GM12878 (cell line): ENCODE data around the gene MPDZ.

Source experiments
- MXI1 ChIP-seq: fragments of 150-350 bp; IDR thresholded peaks from 2 replicates; pipeline ENCODE4 v1.6.1; 2011; ENCODE audit warnings: low read depth, mild to moderate bottlenecking, inconsistent platforms, low read length, improper control_type of control experiment
- SP1 ChIP-seq: IDR thresholded peaks from one replicate; pipeline ENCODE4 v1.6.1; 2011; ENCODE audit warnings: low read depth, low read length
- TF ChIP-seq, protein P1 (sequence below): IDR thresholded peaks from 2 replicates; pipeline ENCODE4 v1.6.1; 2011; ENCODE audit warnings: mild to moderate bottlenecking, low read depth, low read length, moderate library complexity; ENCODE audit not compliant: insufficient replicate concordance

DNA sequence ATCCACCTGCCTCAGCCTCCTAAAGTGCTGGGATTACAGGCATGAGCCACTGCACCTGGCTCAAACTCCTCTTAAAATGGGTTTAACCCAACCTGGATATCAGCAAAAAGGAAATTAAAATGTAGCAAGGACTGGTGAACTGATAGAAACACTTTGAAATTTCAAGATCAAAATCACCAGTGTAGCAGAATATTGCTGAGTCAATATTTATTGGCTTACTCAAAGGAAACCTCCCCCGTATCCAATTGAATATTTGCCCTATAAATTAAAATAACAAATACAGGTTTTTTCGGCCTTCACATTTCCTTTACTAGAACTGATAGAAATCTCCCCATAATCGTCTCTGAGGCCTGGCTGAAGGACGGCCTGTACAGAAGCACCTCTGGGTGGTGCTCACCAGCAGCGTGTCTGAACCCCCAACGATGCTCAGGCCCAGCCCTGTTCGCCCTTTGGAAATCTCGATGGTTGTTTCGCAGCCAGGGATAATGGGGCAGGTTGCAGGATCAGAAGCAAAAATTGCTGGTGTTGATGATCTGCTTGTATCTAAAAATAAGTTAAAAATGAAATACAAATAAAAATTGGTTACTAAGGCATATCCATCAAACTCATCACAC, 156.6 kb downstream of the MPDZ start:
- TF ChIP-seq SP1 (no peak), MXI1 (no peak)
- TF ChIP-seq, protein P1, sequence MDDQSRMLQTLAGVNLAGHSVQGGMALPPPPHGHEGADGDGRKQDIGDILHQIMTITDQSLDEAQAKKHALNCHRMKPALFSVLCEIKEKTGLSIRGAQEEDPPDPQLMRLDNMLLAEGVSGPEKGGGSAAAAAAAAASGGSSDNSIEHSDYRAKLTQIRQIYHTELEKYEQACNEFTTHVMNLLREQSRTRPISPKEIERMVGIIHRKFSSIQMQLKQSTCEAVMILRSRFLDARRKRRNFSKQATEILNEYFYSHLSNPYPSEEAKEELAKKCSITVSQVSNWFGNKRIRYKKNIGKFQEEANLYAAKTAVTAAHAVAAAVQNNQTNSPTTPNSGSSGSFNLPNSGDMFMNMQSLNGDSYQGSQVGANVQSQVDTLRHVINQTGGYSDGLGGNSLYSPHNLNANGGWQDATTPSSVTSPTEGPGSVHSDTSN: no peak
